Suprapubic skin (tissue), 4 donors: Measurements from ENCODE around the gene WFDC5. TPM values are rescaled to one million over a fixed set of nuclear protein-coding genes. Genes with fewer than 3 reads are reported as not detected.
"Not testable (repeated sequence)": the region's sequence is repeated elsewhere in the genome, so short reads cannot be mapped to it uniquely, and the experiment has no call there.

ENCODE experiments used
- DNase-seq, 2 donors: peaks; one replicate each; pipeline ENCODE4 v3.0.0-alpha.2; 2019; ENCODE audit warnings: low spot score in 2 of 2
- H3K27ac ChIP-seq: fragments of 200-600 bp; sonication (generic); one replicate; pipeline ENCODE4 v1.5.1; 2019
- H3K27me3 ChIP-seq: fragments of 200-600 bp; sonication (generic); one replicate; pipeline ENCODE4 v1.5.1; 2019
- H3K36me3 ChIP-seq: fragments of 200-600 bp; sonication (generic); one replicate; pipeline ENCODE4 v1.5.1; 2019
- H3K4me1 ChIP-seq: fragments of 200-600 bp; sonication (generic); one replicate; pipeline ENCODE4 v1.5.1; 2019
- H3K4me3 ChIP-seq: fragments of 200-600 bp; sonication (generic); one replicate; pipeline ENCODE4 v1.5.1; 2019; ENCODE audit warnings: mild to moderate bottlenecking
- H3K9me3 ChIP-seq: fragments of 200-600 bp; sonication (generic); one replicate; pipeline ENCODE4 v1.5.1; 2019
- CTCF ChIP-seq, 2 donors: fragments of 200-600 bp in 1 of 2; fragments of 450-650 bp in 1 of 2; sonication (generic) in 1 of 2; IDR thresholded peaks; one replicate each; pipeline ENCODE4 v1.5.1; 2016 to 2019; ENCODE audit warnings: antibody characterized with exemption in 2 of 2, mild to moderate bottlenecking in 1 of 2, moderate library complexity in 1 of 2
- EP300 ChIP-seq: sonication (generic); formaldehyde crosslinking; IDR thresholded peaks from one replicate; pipeline ENCODE4 v1.6.1; 2017; ENCODE audit warnings: antibody characterized with exemption
- POLR2A ChIP-seq, 2 donors: fragments of 450-650 bp; IDR thresholded peaks; one replicate each; pipeline ENCODE4 v1.6.1; 2017; ENCODE audit warnings: antibody characterized with exemption in 2 of 2, mild to moderate bottlenecking in 2 of 2, moderate library complexity in 2 of 2
- POLR2AphosphoS5 ChIP-seq, 3 donors: sonication (generic); formaldehyde crosslinking; IDR thresholded peaks; one replicate each; pipeline ENCODE4 v1.6.1; 2017; ENCODE audit warnings: antibody characterized with exemption in 3 of 3
- WGBS: methylation state at CpG from one replicate; pipeline ENCODE4 v1.1.5; 2018; 5-methylcytosine and 5-hydroxymethylcytosine counted together
- total RNA-seq, 4 donors: library from RNA; depleted of rRNA; stranded (reverse); fragments of >200 nt; gene quantifications; one replicate each; pipeline ENCODE4 v1.1.0, GENCODE V29; 2016

Gene WFDC5
- total RNA-seq, 4 donors from 2014 or later: 284 to 409 (median 356) TPM

DNA sequence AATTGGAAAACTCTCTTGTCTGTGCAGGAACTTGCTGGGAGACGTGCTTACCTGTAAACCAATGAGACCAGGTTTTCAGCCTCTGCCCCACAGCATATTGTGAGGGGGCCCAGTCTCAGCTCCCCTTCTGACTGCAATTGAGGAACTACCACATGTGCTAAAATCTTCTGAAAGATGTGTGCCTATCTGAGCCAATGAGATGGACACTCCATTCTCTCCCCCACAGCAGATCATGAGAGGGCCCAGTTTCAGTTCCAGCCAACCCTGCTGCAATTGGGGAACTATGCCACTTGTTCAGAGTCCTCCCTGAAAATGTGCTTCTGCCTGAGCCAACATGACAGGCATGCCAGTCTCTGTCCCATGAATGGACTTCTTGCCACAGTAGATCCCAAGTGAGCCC lies 38.8 kb upstream of the WFDC5 start:
- DNase-seq: no peak
- no peaks in the 10 kb centered on the region for H3K36me3 ChIP-seq
- no peak overlapping the region for H3K4me3 ChIP-seq
- TF ChIP-seq EP300 (no peak), POLR2AphosphoS5 (IDR thresholded peaks at IDR 0.05) (no peak), POLR2A (IDR thresholded peaks at IDR 0.05) (no peak), CTCF (IDR thresholded peaks at IDR 0.05) (no peak)
- H3K27ac ChIP-seq: no peak overlapping the region
- 80% methylated on average over 1 of the region's 1 CpG for WGBS
- peaks cover 7% of the 10 kb centered on the region for H3K4me1 ChIP-seq
- H3K9me3 ChIP-seq: no peaks in the 10 kb centered on the region
- no peaks in the 10 kb centered on the region for H3K27me3 ChIP-seq

DNA sequence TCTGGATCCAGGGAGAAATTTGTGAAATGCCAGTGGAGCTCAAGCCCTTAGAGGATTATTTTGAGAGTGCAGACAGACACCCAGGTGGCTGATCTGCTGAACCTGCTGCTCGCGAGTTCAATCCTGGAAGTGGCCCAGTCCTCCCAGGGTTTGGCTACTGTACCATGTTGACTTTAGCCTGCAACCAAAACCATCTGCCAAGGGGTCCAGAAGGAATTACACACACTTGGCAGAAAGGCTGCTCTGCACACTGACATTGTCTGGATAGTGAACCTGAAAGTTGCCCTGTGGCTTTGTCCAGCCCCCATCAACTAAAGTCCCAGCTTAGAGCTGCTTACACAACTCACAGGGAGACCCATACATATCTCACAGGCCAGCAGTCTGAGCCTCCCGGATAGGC lies 38.2 kb upstream of the WFDC5 start:
- Histone ChIP-seq H3K36me3 (no peaks in the 10 kb centered on the region), H3K27ac (no peak overlapping the region), H3K4me3 (no peak overlapping the region), H3K9me3 (no peaks in the 10 kb centered on the region), H3K27me3 (no peaks in the 10 kb centered on the region), H3K4me1 (peaks cover 7% of the 10 kb centered on the region)
- TF ChIP-seq EP300 (no peak), POLR2AphosphoS5 (IDR thresholded peaks at IDR 0.05) (no peak), CTCF (IDR thresholded peaks at IDR 0.05) (no peak)
- DNase-seq: no peak
- WGBS: 67% methylated on average over 2 of the region's 3 CpGs

DNA sequence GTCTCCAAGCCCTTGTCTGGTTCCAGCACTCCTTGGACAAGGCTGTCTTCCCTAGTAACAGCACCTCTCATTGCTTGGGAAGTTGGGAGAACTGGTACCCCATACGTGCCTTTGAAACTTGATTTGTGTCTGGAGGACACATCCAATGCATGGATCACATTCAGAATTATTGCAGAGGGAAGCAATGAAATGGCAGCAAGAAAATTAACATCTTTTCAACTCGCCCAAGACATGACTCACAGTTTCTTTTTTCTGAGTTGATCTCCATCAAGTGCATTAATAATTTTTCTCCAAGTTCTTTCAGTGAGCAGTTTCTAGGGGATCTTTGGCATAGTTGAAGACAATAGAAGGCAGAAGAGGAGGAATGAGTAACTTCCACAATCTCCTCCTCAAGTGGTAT lies 37.4 kb upstream of the WFDC5 start:
- H3K4me3 ChIP-seq: no peak overlapping the region
- no peaks in the 10 kb centered on the region for H3K27me3 ChIP-seq
- H3K36me3 ChIP-seq: no peaks in the 10 kb centered on the region
- no peak overlapping the region for H3K27ac ChIP-seq
- DNase-seq: no peak
- peaks cover 1% of the 10 kb centered on the region for H3K4me1 ChIP-seq
- TF ChIP-seq POLR2A (IDR thresholded peaks at IDR 0.05) (no peak), EP300 (no peak), POLR2AphosphoS5 (IDR thresholded peaks at IDR 0.05) (no peak), CTCF (IDR thresholded peaks at IDR 0.05) (no peak)
- H3K9me3 ChIP-seq: no peaks in the 10 kb centered on the region
- 76% methylated on average over 2 of the region's 2 CpGs for WGBS

DNA sequence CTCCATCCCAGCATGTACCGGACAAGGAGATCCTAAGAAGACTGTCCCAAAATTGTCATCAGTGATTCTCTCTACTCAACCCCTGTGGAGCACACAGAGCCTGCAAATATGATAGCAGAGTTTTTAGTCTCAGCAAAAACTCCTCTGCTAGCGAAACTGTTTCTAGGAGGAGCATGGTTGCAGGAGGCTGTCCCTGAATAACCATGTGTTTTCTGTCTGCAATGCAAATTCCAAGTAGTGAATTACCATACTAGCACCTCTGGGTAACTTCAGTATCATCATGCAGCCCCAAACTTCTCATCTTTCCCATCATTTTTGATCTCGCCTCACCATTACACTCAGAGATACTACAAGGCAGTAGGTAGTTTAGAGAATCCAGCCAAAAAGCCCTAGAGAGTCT lies 34.1 kb upstream of the WFDC5 start:
- Histone ChIP-seq H3K9me3 (no peaks in the 10 kb centered on the region), H3K36me3 (no peaks in the 10 kb centered on the region), H3K4me3 (no peak overlapping the region), H3K27me3 (peaks cover 12% of the 10 kb centered on the region), H3K4me1 (no peaks in the 10 kb centered on the region), H3K27ac (no peak overlapping the region)
- DNase-seq: no peak
- no peak for TF ChIP-seq EP300
- TF ChIP-seq POLR2A (IDR thresholded peaks at IDR 0.05): no peak
- no peak for TF ChIP-seq CTCF (IDR thresholded peaks at IDR 0.05)
- no peak for TF ChIP-seq POLR2AphosphoS5 (IDR thresholded peaks at IDR 0.05)
- 97% methylated on average over 3 of the region's 3 CpGs for WGBS

DNA sequence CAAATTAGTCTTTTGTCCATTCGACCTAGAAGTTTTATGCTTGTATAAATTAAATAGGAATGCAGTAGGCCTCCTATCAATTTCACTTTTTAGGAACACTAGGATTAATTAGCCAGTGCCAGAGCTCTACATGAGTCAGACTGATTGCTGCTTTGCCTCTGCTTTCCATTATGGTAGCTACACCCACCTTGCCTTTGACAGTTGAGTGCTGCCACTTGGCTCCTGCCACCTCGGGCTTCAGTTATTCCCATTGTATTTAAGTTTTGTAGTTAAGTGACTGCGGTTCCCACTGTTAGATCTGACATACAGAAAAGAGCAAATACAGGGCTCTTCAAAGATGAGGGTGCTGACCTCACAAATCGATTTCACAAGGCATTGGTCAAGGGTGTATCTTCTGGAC lies 25.9 kb upstream of the WFDC5 start:
- no peaks in the 10 kb centered on the region for H3K36me3 ChIP-seq
- no peaks in the 10 kb centered on the region for H3K4me1 ChIP-seq
- H3K27ac ChIP-seq: no peak overlapping the region
- H3K27me3 ChIP-seq: peaks cover 14% of the 10 kb centered on the region
- H3K9me3 ChIP-seq: no peaks in the 10 kb centered on the region
- H3K4me3 ChIP-seq: no peak overlapping the region
- 82% methylated on average over 4 of the region's 4 CpGs for WGBS
- no peak for TF ChIP-seq EP300
- no peak for TF ChIP-seq POLR2AphosphoS5 (IDR thresholded peaks at IDR 0.05)
- TF ChIP-seq CTCF (IDR thresholded peaks at IDR 0.05): no peak
- no peak for TF ChIP-seq POLR2A (IDR thresholded peaks at IDR 0.05)
- no peak for DNase-seq

DNA sequence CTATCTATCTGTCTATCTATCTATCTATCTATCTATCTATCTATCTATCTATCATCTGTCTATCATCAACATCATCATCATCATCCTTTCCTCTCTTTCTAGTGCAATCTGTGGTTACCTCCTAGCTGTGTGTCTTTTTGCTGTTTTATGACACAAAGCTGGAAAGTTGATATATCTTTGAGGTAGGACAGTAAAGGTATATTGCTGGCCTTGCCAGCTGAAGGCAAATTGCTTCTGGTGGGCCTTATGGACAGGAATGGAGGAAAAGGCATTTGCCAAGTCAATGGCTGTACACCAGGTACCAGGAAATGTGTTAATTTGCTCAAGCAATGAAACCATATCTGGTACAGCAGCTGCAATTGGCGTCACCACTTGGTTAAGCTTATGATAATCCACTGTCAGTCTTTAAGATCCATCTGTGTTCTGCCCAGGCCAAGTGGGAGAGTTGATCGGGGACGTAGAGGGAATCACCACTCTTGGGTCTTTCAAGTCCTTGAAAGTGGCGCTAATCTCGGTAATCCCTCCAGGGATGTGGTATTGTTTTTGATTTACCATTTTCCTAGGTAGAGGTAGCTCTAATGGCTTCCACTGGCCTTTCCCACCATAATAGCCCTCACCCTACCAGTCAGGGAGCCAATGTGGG lies 24.9 kb upstream of the WFDC5 start:
- H3K4me1 ChIP-seq, H3K9me3 ChIP-seq, H3K27me3 ChIP-seq, H3K27ac ChIP-seq, H3K36me3 ChIP-seq, DNase-seq, H3K4me3 ChIP-seq: not testable (repeated sequence)
- WGBS: 99% methylated on average over 5 of the region's 5 CpGs
